Activated effector memory CD4-positive, alpha-beta T cell treated with anti-CD3 and anti-CD28 coated beads, Interleukin-2, amount 50 U/mL, for 16 hours (primary cell): ENCODE measurements around the gene SCPEP1.
A peak's percentile ranks its signal among the peaks of the same experiment; 100 is the strongest.
"Not testable (repeated sequence)": the region's sequence is repeated elsewhere in the genome, so short reads cannot be mapped to it uniquely, and the experiment has no call there.

Experiments
- DNase-seq: peaks from one replicate; pipeline ENCODE4 v3.0.0-alpha.2; 2020

The SCPEP1 gene, protein sequence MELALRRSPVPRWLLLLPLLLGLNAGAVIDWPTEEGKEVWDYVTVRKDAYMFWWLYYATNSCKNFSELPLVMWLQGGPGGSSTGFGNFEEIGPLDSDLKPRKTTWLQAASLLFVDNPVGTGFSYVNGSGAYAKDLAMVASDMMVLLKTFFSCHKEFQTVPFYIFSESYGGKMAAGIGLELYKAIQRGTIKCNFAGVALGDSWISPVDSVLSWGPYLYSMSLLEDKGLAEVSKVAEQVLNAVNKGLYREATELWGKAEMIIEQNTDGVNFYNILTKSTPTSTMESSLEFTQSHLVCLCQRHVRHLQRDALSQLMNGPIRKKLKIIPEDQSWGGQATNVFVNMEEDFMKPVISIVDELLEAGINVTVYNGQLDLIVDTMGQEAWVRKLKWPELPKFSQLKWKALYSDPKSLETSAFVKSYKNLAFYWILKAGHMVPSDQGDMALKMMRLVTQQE

DNA sequence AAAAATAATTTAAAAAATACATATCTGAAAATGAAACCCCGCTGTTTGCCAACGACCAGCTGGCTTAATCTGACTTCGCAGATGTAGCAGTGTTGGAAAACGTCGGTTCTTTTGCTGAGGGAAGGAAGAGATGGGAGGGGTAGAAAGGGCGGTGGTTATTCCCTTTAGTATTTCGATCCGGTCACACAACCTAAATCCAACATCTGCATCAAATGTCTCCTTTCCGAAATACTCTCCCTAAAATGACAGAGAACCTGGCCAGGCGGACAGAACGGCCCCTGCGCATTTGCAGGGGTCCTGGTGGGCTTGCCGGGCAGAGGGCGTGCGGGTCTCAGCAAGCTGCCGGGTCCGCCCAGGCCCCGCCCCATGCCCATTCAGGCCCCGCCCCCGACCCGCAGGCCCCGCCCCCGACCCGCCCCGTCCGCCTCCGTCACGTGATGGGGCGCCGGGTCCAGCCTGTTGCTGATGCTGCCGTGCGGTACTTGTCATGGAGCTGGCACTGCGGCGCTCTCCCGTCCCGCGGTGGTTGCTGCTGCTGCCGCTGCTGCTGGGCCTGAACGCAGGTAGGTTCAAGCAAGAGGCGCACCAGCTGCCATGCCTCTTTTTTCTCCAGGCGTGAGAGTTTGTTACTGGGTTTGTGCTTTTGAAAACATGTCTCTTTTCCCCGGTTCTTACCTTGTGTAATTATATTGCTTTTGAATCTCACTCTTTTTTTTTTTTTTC lies at the start of gene SCPEP1:
SCPEP1 (plus strand) TSS at position 459 of the 723 bp plus-strand sequence; CDS start at position 488, 29 bp downstream.
- DNase-seq = peak; percentile 93

- DNase-seq = no peak
Observed at GRCh38 chr17:56928586-56928985, 49.3 kb upstream of the SCPEP1 start.

GRCh38 chr17:56929362-56929969 lies 48.5 kb upstream of the SCPEP1 start:
- no peak for DNase-seq

GRCh38 chr17:56930739-56931337 lies 47.1 kb upstream of the SCPEP1 start:
- DNase-seq = no peak

DNA sequence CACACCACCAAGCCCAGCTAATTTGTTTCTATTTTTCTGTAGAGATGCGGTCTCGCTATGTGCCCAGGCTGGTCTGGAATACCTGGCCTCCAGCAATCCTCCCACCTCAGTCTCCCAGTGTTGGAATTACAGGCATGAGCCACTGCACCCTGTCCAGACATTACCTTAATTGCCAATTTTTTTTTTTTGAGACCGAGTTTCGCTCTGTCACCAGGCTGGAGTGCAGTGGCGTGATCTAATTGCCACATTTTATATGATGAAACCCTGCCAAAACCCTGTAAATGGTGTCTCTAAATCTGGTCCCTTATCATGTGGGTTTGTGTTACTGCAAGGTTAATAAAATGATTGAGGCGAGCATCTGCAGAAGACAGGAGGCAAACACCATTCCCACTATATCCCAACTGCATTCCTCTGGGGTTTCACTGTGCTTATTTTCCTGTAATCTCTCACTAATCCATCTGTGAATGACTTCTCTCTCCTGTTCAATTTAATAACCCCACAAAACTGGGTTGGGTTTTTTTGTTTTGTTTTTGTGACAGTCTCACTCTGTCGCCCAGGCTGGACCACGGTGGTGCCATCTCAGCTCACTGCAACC lies 44.7 kb upstream of the SCPEP1 start:
- no peak for DNase-seq

DNA sequence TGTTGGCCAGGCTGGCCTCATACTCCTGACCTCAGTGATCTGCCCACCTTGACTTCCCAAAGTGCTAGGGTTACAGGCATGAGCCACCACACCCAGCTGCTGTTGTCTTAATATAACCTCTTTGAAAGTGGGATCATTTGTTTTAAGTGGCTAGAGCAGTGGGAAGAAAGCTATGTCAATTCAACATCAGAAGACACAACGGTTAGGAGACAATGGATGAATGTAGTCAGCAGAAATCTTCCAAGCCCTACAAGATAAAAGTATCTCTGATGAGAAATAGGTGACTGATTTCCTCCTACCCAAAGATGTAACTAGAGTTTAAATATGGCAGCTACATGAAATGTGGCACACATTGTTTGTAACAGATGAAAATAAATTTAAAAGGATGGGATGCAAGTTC lies 44.1 kb upstream of the SCPEP1 start:
- no peak for DNase-seq

DNA sequence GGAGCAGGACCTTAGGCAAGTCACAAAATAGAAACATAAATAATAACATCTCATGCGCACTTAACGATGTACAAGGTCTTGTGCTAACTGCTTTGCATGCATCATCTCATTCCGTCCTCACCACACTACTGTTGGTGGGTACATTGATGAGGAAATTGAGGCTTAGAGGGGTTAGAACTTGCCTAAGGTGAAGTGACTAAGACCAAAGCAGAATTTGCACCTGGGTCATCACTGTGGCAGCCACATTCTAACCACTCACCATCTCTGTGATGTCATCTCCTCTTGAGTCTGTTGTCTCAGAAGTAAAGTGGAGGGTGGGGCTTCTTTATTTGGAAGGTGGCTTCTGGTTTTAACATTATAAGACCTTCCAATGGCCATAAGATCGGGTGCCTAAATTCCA lies 43.7 kb upstream of the SCPEP1 start:
- no peak for DNase-seq

DNA sequence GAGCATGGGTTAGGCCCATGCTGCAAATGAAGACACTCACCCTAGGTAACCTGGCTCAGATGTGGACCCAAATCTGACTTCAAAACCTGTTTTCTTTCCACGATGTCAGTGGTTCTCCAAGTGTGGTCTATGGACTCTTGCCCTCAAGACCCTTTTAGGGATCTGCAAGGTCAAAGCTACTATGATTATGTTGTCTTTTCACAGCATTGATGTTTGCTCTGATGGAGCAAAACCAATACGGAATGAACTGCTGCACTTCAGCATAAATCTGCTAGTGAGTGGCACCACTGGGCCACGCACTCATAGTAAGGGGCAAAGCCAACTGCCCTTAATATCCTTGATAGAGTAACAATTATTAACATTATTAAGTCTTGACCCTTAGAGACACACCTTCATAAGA lies 42.5 kb upstream of the SCPEP1 start:
- no peak for DNase-seq

DNA sequence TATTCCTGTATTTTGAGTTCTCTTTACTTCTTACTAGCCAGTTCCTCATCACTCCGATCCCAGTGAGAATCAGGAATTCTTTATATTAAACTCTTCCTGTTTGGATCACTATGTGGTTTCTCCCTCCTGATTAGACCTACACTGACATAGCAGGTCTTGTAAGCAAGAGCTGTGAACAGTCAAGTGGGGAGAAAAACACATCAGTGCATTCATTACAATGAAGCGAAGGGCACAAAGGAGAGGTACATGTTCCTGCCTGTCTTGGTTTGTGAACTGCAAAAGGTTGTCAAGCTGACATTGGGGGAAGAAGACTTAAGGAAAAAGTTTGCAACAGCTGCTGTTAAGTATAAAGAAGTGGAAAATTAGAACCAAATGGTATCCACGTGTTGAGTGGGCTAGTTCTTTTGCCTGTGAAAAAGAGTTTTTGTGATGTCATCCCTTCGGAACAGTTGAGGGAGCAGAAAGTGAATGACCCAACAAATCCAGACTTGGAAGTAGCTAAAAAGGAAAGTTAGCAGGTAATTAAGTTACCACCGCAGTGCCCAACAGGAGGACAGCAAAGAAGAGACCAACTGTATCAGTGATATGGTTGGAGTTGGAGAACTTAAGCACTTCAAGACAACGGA lies 41.1 kb upstream of the SCPEP1 start:
- DNase-seq = no peak

DNA sequence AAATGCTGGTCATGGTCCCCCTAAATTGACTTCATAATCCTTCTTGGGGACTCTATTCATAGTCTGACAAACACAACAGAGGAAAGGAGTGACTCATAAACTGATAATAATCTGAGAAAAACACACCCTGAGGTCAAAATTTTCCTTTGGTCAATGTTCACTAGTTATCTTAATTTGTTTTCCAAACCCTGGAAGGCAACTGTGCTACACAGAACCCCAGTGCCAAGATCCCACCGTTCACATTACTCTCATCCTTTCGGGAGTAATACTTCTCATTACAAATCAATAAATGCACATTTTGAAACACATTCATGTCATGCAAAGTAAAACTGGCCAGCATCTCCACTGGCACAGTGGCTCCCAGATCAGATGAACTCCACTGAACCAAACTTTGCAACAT lies 40.2 kb upstream of the SCPEP1 start:
- no peak for DNase-seq

GRCh38 chr17:56938206-56938605 lies 39.7 kb upstream of the SCPEP1 start:
- DNase-seq = not testable (repeated sequence)

- DNase-seq = no peak
Observed at GRCh38 chr17:56939869-56940484, 38.0 kb upstream of the SCPEP1 start.

DNA sequence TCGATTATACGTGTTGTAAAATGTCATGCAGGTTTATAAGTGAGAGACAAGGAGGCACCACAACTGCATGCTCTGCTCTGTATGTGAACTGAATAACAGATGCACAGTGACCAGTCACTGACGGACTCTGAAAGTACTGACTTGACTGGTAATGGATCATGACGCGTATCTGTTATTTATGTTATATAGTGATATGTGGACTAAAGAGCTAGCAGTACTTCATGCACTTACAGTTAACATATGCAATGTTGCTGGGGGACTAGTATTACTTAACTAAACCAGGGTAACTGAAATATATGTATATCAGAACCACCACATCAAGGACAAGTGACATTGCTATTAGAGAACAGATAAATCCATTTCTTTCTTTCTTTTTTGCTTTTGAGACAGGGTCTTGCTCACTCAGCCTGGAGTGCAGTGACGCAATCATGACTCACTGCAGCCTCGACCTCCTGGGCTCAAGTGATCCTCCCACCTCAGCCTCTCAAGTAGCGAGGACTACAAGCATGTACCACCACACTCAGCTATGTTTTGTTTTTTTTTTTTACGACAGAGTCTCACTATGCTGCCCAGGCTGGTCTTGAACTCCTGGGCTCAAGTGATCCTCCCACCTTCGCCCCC lies 34.3 kb upstream of the SCPEP1 start:
- DNase-seq = no peak

DNA sequence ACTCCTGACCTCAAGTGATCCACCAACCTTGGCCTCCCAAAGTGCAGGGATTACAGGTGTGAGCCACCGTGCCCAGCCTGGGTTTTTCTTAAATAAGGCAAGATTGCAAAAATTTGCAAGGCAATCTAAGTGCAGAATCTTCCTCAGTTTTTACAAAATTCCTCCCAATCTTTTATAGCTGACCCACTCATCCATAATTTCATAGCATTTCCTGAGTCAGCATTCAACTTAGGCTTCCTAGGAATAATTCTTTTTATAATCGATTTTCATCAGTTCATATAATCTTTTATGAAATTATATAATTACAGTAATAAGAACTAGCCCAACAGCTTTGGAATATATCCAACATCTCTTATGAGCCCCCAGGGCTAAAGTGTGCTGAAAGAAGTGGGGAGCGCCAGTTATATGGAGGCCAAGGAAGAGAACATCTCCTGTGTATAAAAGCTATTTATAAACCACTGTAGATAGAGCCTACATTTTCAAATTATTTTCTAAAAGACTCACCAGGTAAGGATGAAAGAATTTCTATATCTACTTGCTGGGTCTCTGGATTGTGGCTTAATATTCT lies 31.9 kb upstream of the SCPEP1 start:
- DNase-seq = no peak

- DNase-seq = no peak
Observed at GRCh38 chr17:56947741-56948140, 30.2 kb upstream of the SCPEP1 start.

DNA sequence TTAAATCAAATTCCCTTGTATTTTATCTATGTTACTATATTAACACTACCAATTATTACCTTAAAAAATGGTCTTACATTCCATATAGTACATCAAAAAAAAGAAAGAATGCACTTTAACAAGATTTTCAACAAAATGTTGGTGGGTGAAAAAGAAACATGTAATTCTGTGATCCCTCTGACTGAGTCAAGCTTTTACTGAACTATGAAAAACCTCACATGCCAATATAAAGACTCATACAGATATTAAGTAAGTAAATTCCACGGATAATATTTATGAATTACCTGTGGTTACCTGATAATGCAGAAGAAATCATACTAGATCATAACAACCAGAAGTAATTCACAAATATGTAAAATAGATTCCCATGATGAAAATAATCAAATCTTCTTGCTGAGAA lies 29.4 kb upstream of the SCPEP1 start:
- no peak for DNase-seq

- DNase-seq = no peak
Observed at GRCh38 chr17:56949595-56949994, 28.3 kb upstream of the SCPEP1 start.

DNA sequence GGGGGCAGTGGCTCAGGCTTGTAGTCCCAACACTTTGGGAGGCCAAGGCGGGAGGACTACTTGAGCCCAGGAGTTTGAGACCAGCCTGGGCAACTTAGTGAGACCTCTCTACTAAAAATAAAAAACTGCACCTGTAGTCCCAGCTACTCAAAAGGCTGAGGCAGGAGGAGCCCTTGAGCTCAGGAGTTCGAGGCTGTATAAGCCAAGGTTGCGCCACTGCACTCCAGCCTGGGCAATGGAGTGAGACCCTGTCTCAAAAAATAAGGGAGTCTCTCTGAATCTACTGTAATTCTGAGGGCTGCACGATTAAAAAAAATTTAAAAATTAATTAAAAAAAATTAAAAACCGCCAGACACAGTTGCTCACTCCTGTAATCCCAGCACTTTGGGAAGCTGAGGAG lies 20.9 kb upstream of the SCPEP1 start:
- no peak for DNase-seq

DNA sequence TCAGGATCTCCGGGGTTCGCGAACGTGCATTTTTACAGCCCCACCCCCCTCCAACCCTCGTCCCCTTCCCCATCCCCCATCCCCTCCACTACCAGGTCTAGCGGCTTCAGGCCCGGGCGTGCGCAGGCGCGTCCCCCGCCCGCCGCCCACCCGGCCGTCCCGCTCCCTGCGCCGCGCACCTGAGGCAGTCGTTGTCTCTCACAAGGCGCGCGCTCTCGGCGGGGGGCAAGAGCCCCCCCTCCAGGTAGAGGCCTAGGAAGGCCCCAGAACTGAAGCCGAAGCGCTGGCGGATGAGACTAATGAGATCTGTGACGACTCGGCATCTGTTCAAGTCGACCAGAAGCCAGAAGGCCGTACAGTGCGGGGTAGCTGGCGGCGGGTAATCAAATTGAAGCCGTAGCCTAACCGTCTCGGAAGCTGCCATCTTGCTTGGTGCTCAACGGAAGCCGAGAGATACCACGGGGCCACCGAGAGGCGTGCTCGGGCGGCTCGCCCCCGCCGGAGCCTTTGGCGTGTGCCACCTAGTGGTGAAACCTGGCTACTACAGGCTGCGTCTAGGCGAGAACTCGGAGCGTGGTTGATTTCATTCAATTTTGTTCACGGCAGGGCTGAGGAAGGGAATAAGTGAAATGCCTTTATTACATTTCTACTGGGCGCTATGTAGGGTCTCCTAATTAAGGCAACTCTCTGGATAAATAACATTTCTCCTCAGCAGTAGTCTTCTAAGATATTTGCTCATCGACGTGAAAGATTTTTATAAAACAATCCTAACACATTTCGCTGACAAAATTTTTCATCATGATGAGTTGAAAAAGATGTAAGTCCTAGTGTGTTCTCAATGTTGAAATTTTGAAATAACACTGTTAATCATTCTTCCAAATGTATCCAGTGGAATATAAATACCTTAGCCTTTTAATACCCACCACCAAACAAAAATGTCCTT lies 17.1 kb upstream of the SCPEP1 start, which contains the start of gene COIL:
COIL (minus strand) TSS at position 455 of the 943 bp plus-strand sequence; CDS start at position 424, 31 bp downstream.
- DNase-seq = peak; percentile 98

DNA sequence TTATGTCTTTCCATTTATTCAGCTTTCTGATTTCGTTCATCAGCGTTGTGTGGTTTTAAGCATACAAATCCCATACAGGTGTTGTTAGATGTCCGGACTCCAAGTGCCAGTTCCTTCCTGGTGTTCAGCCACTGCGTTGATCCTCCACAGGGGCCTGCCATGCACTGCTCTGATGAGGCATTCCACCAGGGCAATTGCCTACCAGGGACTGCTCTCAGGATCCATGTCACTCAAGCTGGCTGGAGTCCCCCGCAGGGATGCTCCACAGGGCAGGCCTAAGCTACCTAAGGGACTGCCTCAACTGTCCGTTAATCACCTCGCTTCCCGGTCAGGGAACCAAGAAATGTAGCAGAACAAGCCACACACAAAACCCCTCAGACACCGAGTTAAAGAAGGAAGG lies 12.7 kb upstream of the SCPEP1 start:
- not testable (repeated sequence) for DNase-seq
